NCI-H1436 treated with DMSO at 0.1 percent for 48 hours (cell line): Measurements from ENCODE around the gene ITSN1.
"Not testable (repeated sequence)": the region's sequence is repeated elsewhere in the genome, so short reads cannot be mapped to it uniquely, and the experiment has no call there.

Source experiments
- DNase-seq: peaks from one replicate; lab custom pipeline; 2025; lab: John Stamatoyannopoulos, UW

The ITSN1 gene

GRCh38 chr21:33684068-33684467, 41.8 kb downstream of the ITSN1 start:
- no peak for DNase-seq

GRCh38 chr21:33684923-33685560, 42.7 kb downstream of the ITSN1 start:
- DNase-seq, result no peak

GRCh38 chr21:33685613-33686197, 43.4 kb downstream of the ITSN1 start:
- DNase-seq, result no peak

GRCh38 chr21:33686386-33686785, 44.1 kb downstream of the ITSN1 start:
- DNase-seq, result no peak

- no peak for DNase-seq
Measured at GRCh38 chr21:33687634-33688033, 45.3 kb downstream of the ITSN1 start.

GRCh38 chr21:33688353-33688752, 46.1 kb downstream of the ITSN1 start:
- DNase-seq, result no peak

- no peak for DNase-seq
Measured at GRCh38 chr21:33690874-33691273, 48.6 kb downstream of the ITSN1 start.

GRCh38 chr21:33691945-33692603, 49.8 kb downstream of the ITSN1 start:
- no peak for DNase-seq

GRCh38 chr21:33695813-33696212, 53.5 kb downstream of the ITSN1 start:
- DNase-seq, result no peak

GRCh38 chr21:33696465-33696864, 54.2 kb downstream of the ITSN1 start:
- DNase-seq, result no peak

GRCh38 chr21:33698087-33698860, 56.0 kb downstream of the ITSN1 start:
- no peak for DNase-seq

GRCh38 chr21:33699277-33699676, 57.0 kb downstream of the ITSN1 start:
- DNase-seq, result no peak

GRCh38 chr21:33700491-33700890, 58.2 kb downstream of the ITSN1 start:
- DNase-seq, result no peak

GRCh38 chr21:33703750-33704606, 61.7 kb downstream of the ITSN1 start:
- no peak for DNase-seq

GRCh38 chr21:33707846-33708245, 65.5 kb downstream of the ITSN1 start:
- DNase-seq, result no peak

- no peak for DNase-seq
Measured at GRCh38 chr21:33708874-33709273, 66.6 kb downstream of the ITSN1 start.

GRCh38 chr21:33712022-33712803, 69.9 kb downstream of the ITSN1 start:
- DNase-seq, result no peak

- DNase-seq, result no peak
Measured at GRCh38 chr21:33721081-33721480, 78.8 kb downstream of the ITSN1 start.

- not testable (repeated sequence) for DNase-seq
Measured at GRCh38 chr21:33729139-33729538, 86.8 kb downstream of the ITSN1 start.

- DNase-seq, result no peak
Measured at GRCh38 chr21:33729641-33730040, 87.3 kb downstream of the ITSN1 start.

- no peak for DNase-seq
Measured at GRCh38 chr21:33731447-33731846, 89.1 kb downstream of the ITSN1 start.
